Measurements from ENCODE around the gene NPHP4.
"Not testable (repeated sequence)": the region's sequence is repeated elsewhere in the genome, so short reads cannot be mapped to it uniquely, and the experiment has no call there.

NPHP4 gene

GRCh38 chr1:5895446-5896406 is 96.5 kb downstream of the NPHP4 start:
- no peak for FAIRE-seq
- no peak for DNase-seq (ENCODE audit: insufficient read length, low spot score)
- no peak for TF ChIP-seq CTCF (IDR thresholded peaks at IDR 0.05; ENCODE audit: insufficient read depth, missing control alignments)

DNA sequence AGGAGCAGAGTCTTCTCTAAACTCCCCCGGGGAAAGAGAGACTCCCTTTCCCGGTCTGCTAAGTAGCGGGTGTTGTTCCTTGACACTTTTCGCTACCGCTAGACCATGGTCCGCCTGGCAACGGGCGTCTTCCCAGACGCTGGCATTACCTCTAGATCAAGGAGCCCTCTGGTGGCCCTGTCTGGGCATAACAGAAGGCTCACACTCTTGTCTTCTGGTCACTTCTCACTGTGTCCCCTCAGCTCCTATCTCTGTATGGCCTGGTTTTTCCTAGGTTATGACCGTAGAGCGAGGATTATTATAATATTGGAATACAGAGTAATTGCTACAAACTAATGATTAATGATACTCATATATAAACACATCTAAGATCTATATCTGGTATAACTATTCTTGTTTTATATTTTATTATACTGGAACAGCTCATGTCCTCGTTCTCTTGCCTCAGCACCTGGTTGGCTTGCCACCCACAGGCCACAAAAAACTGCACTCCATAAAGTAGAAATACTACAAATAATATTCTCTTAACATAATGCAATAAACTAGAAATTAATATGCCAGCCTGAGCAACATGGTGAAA is 98.4 kb downstream of the NPHP4 start:
- peak; percentile 5 for TF ChIP-seq CTCF (IDR thresholded peaks at IDR 0.05; ENCODE audit: insufficient read depth, missing control alignments)
- not testable (repeated sequence) for FAIRE-seq; DNase-seq (ENCODE audit: insufficient read length, low spot score)

DNA sequence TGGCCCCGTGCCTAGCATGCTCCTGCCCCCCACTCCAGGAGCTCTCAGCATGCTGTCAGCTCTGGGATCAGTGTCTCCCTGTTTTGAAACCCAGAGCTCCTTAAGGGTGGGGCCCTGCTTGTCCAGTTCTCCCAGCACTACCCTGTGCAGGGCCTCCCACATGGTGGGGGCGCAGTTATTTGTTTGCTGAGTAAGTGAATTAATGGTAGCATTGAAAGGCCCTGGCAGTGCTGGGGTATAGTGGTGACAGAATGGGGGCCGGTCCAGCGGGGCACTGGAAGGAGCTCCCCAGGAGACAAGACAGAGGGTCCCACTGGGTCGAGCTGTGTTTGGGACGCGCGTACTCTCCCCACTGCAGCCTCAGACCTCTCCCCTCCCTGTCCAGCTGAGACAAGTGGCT is 99.9 kb downstream of the NPHP4 start:
- TF ChIP-seq CTCF (IDR thresholded peaks at IDR 0.05; ENCODE audit: insufficient read depth, missing control alignments), result no peak
- DNase-seq (ENCODE audit: insufficient read length, low spot score) (no peak), FAIRE-seq (no peak)

- TF ChIP-seq CTCF (IDR thresholded peaks at IDR 0.05; ENCODE audit: insufficient read depth, missing control alignments), result no peak
- no peak for FAIRE-seq
- no peak for DNase-seq (ENCODE audit: insufficient read length, low spot score)
Observed at GRCh38 chr1:5891736-5892135, 100.5 kb downstream of the NPHP4 start.

GRCh38 chr1:5891137-5891536 is 101.1 kb downstream of the NPHP4 start:
- DNase-seq (ENCODE audit: insufficient read length, low spot score) (no peak), FAIRE-seq (no peak)
- TF ChIP-seq CTCF (IDR thresholded peaks at IDR 0.05; ENCODE audit: insufficient read depth, missing control alignments), result no peak

DNA sequence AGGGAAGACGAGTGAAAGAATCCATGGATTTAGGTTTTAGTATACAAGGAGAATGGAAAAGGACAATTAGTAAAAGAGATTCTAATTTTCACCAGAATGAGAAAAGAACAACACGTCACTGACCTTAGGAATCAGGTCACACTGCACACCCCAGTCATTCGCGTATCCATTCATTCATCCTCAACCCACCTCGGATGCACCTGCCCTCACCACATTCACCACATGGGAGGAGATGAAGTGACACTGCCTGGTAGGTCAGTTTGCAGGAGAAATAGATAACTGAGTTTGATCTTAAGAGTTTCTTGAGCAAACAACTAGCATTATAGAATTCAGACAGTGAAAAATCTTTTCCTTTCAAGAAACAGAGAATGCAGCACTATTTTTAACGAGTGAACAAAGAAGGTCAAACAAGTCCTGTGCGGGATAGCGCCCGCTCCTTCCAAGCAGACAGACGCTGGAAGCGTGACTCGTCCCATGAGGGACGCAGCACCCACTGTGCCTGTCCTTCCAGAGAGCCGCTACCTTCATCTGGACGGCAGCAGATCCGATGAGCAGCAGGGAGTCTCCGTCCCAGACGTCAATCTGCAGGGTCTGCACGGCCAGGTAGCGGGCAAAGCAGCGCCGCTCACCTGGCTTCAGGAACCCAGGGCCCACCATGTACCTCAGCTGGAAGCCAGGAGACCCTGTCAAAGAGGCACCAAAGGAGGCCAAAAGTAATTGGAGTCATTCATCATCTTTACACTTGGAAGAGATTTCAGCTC is 101.7 kb downstream of the NPHP4 start:
- FAIRE-seq (no peak), DNase-seq (ENCODE audit: insufficient read length, low spot score) (no peak)
- TF ChIP-seq CTCF (IDR thresholded peaks at IDR 0.05; ENCODE audit: insufficient read depth, missing control alignments), result no peak

Data from D721Med (cell line).